Measurements from ENCODE around the gene LRIT2. TPM values are rescaled to one million over a fixed set of nuclear protein-coding genes. Genes with fewer than 3 reads are reported as not detected.

Gene LRIT2
- total RNA-seq, 1 experiment from 2014 or later: not detected

DNA sequence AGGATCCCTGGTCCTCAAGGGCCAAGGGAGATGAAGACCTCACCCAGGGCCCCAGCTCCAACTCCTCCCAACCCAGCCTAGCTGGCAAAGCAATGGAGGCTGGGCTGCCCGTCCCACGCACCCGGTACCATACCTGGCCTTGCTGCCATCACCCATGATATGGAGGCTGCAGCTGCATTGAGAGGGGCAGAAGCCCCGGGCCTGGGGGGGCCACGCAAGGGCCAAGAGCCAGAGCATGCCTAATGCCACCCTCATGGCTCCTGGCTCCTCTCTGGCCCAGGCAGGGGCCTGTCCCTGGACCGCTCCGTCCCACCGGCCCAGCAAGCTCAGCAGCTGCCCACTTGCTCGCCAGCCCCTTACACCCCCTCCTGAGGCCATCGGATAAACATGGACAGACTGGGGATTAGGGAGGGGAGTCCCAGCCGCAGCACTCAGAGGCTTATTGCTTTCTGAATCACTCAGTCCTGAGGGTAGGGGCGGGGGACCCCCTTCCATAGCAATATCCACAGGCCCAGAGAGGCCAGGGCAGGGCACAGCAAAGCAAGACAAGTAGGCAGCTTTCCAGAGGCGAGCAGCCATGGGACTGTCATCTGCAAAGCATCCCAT lies 15.9 kb upstream of the LRIT2 start, which contains the start of gene LRIT1:
Gene LRIT1, minus strand, starts transcription at position 362 of the 606 bp plus-strand sequence. Its CDS starts 107 bp downstream, at position 255.
- Mint-ChIP-seq H3K36me3 (ENCODE audit: insufficient read depth in 1 of 3, low read depth in 3 of 3) (no peaks in the 10 kb centered on the region), H3K4me1 (peaks cover 4 to 8% of the 10 kb centered on the region in 2 experiments), H3K9me3 (no peaks in the 10 kb centered on the region; a peak in 1 of 5 replicates), H3K4me3 (no peak within 1 kb of the TSS), H3K27ac (no peak within 1 kb of the TSS; a peak in 1 of 7 replicates), H3K27me3 (ENCODE audit: low read depth) (peaks cover 42% of the 10 kb centered on the region)
- H2BK20ac ChIP-seq (ENCODE audit: low read depth, low read length, poor library complexity, severe bottlenecking): no peak within 1 kb of the TSS
- no peak within 1 kb of the TSS for H4K91ac ChIP-seq (ENCODE audit: insufficient read length, low read depth, low read length)
- H2BK12ac ChIP-seq (ENCODE audit: insufficient read length, low read depth, low read length): no peak within 1 kb of the TSS
- H3K4ac ChIP-seq (ENCODE audit: low read depth, low read length): no peak within 1 kb of the TSS
- no peaks in the 10 kb centered on the region for H3K79me2 ChIP-seq (ENCODE audit: insufficient read depth, low read length)
- no peak within 1 kb of the TSS for H2BK5ac ChIP-seq (ENCODE audit: insufficient read length, low read length)
- H4K20me1 ChIP-seq (ENCODE audit: control insufficient read depth, insufficient read depth, insufficient read length): no peaks in the 10 kb centered on the region
- H2BK15ac ChIP-seq (ENCODE audit: low read depth, low read length): no peak within 1 kb of the TSS
- H3K4me2 ChIP-seq (ENCODE audit: insufficient read depth, insufficient read length, low read length): no peak within 1 kb of the TSS
- no peak within 1 kb of the TSS for H4K5ac ChIP-seq (ENCODE audit: insufficient read length, low read depth, low read length)
- no peak within 1 kb of the TSS for H3K27ac ChIP-seq (ENCODE audit: insufficient read length, low read depth, low read length)
- DNase-seq: no peak
- no CpG with 5 or more reads among the region's 13 CpGs for WGBS (ENCODE audit: extremely low coverage, insufficient read length, low lambda C conversion rate)
- H3T11ph ChIP-seq (ENCODE audit: low read length): no peak within 1 kb of the TSS
- TF ChIP-seq, protein P1, sequence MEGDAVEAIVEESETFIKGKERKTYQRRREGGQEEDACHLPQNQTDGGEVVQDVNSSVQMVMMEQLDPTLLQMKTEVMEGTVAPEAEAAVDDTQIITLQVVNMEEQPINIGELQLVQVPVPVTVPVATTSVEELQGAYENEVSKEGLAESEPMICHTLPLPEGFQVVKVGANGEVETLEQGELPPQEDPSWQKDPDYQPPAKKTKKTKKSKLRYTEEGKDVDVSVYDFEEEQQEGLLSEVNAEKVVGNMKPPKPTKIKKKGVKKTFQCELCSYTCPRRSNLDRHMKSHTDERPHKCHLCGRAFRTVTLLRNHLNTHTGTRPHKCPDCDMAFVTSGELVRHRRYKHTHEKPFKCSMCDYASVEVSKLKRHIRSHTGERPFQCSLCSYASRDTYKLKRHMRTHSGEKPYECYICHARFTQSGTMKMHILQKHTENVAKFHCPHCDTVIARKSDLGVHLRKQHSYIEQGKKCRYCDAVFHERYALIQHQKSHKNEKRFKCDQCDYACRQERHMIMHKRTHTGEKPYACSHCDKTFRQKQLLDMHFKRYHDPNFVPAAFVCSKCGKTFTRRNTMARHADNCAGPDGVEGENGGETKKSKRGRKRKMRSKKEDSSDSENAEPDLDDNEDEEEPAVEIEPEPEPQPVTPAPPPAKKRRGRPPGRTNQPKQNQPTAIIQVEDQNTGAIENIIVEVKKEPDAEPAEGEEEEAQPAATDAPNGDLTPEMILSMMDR (conservative IDR thresholded peaks at IDR 0.05): no peak
- H3K9me3 ChIP-seq (ENCODE audit: control insufficient read depth, low read depth, low read length): no peaks in the 10 kb centered on the region
- H3K27me3 ChIP-seq (ENCODE audit: insufficient read depth, low read length): peaks cover 3% of the 10 kb centered on the region; the same call in 1 of the 2 replicates
- no peak within 1 kb of the TSS for H2AFZ ChIP-seq (ENCODE audit: low read length)
- no peak within 1 kb of the TSS for H3K9ac ChIP-seq (ENCODE audit: extremely low read depth, insufficient read length, low read length)
- no peaks in the 10 kb centered on the region for H3K23me2 ChIP-seq (ENCODE audit: insufficient read length, low read depth, low read length, poor library complexity, severe bottlenecking)
- H3K4me1 ChIP-seq (ENCODE audit: insufficient read depth, low read length): no peaks in the 10 kb centered on the region
- no peak within 1 kb of the TSS for H3K18ac ChIP-seq (ENCODE audit: insufficient read length, low read depth, low read length)
- no peaks in the 10 kb centered on the region for H3K79me1 ChIP-seq (ENCODE audit: insufficient read depth, low read depth, low read length, poor library complexity, severe bottlenecking)
- no peak within 1 kb of the TSS for H2BK120ac ChIP-seq (ENCODE audit: low read depth, low read length, poor library complexity, severe bottlenecking)
- H2AK5ac ChIP-seq (ENCODE audit: insufficient read length, low read length): no peak within 1 kb of the TSS
- H3K56ac ChIP-seq (ENCODE audit: insufficient read length, low read depth, low read length): no peak within 1 kb of the TSS
- H4K8ac ChIP-seq (replicated peaks; ENCODE audit: insufficient read length, low read depth, low read length): no peak within 1 kb of the TSS
- no peak within 1 kb of the TSS; the same call in 1 of the 2 replicates for H3K14ac ChIP-seq (ENCODE audit: insufficient read depth, low read length)
- no peak within 1 kb of the TSS for H3K23ac ChIP-seq (ENCODE audit: insufficient read length, low read depth, low read length)

All from H9 (cell line).